ENCODE results near the gene CEMP1. TPM values are rescaled to one million over a fixed set of nuclear protein-coding genes. Genes with fewer than 3 reads are reported as not detected.

Gene CEMP1
- total RNA-seq, 4 donors from 2014 or later = 0.40 TPM; not detected in 3

- Histone ChIP-seq H3K4me3 (no peak overlapping the region), H3K36me3 (peaks cover 0 to 7% of the 10 kb centered on the region in 2 donors), H3K9me3 (no peaks in the 10 kb centered on the region), H3K27me3 (no peaks in the 10 kb centered on the region), H3K4me1 (peaks cover 0 to 24% (median 6%) of the 10 kb centered on the region in 3 donors), H3K27ac (peak overlapping the region in 3 of 4 donors; percentile 17 to 49 (median 37))
- peak; percentile 26 for ATAC-seq
- WGBS, 2 donors (ENCODE audit: low coverage in 1 of 2) = 60 to 71% methylated on average over 1 to 4 of the region's 14 CpGs
- TF ChIP-seq POLR2AphosphoS5 (IDR thresholded peaks at IDR 0.05) (no peak), EP300 (IDR thresholded peaks at IDR 0.05) (no peak), CTCF (IDR thresholded peaks at IDR 0.05) (no peak), POLR2A (IDR thresholded peaks at IDR 0.05) (no peak)
Measured at GRCh38 chr16:2507052-2507659, 24.1 kb downstream of the CEMP1 start.

- no peak overlapping the region for H3K4me3 ChIP-seq
- no peak overlapping the region for H3K27ac ChIP-seq
- TF ChIP-seq CTCF (IDR thresholded peaks at IDR 0.05) (no peak), EP300 (IDR thresholded peaks at IDR 0.05) (no peak), POLR2AphosphoS5 (IDR thresholded peaks at IDR 0.05) (no peak), POLR2A (IDR thresholded peaks at IDR 0.05) (no peak)
- no peaks in the 10 kb centered on the region for H3K27me3 ChIP-seq
- H3K4me1 ChIP-seq = peaks cover 0 to 25% (median 11%) of the 10 kb centered on the region in 3 donors
- WGBS, 2 donors (ENCODE audit: low coverage in 1 of 2) = 86 to 100% methylated on average over 1 to 13 of the region's 14 CpGs
- H3K9me3 ChIP-seq = no peaks in the 10 kb centered on the region
- peaks cover 0 to 7% of the 10 kb centered on the region in 2 donors for H3K36me3 ChIP-seq
- no peak for ATAC-seq
Measured at GRCh38 chr16:2505695-2506094, 25.5 kb downstream of the CEMP1 start.

GRCh38 chr16:2501946-2502895 lies 29.0 kb downstream of the CEMP1 start:
- peaks cover 0 to 47% (median 25%) of the 10 kb centered on the region in 3 donors for H3K4me1 ChIP-seq
- 57% methylated on average over 3 of the region's 18 CpGs; no CpG with 5 or more reads in 1 of the 2 donors for WGBS, 2 donors (ENCODE audit: low coverage in 1 of 2)
- no peaks in the 10 kb centered on the region for H3K9me3 ChIP-seq
- H3K27ac ChIP-seq = peak overlapping the region in 3 of 4 donors; percentile 30 to 68 (median 58)
- peak overlapping the region in 1 of 2 donors; percentile 45 for H3K4me3 ChIP-seq
- no peak for ATAC-seq
- H3K36me3 ChIP-seq = peaks cover 0 to 36% of the 10 kb centered on the region in 2 donors
- H3K27me3 ChIP-seq = no peaks in the 10 kb centered on the region
- no peak for TF ChIP-seq POLR2A (IDR thresholded peaks at IDR 0.05)
- no peak for TF ChIP-seq EP300 (IDR thresholded peaks at IDR 0.05)
- no peak for TF ChIP-seq CTCF (IDR thresholded peaks at IDR 0.05)
- TF ChIP-seq POLR2AphosphoS5 (IDR thresholded peaks at IDR 0.05) = no peak

GRCh38 chr16:2500918-2501750 lies 30.1 kb downstream of the CEMP1 start:
- Histone ChIP-seq H3K4me1 (peaks cover 0 to 53% (median 26%) of the 10 kb centered on the region in 3 donors), H3K27ac (peak overlapping the region in 3 of 4 donors; percentile 51 to 68 (median 58)), H3K36me3 (peaks cover 0 to 42% of the 10 kb centered on the region in 2 donors), H3K9me3 (no peaks in the 10 kb centered on the region), H3K4me3 (peak overlapping the region in 1 of 2 donors; percentile 45), H3K27me3 (no peaks in the 10 kb centered on the region)
- WGBS, 2 donors (ENCODE audit: low coverage in 1 of 2) = no CpG with 5 or more reads among the region's 23 CpGs
- ATAC-seq = peak; percentile 92
- peak in 3 of 4 experiments; percentile 97 to 100 (median 98) for TF ChIP-seq CTCF (IDR thresholded peaks at IDR 0.05)
- no peak for TF ChIP-seq POLR2AphosphoS5 (IDR thresholded peaks at IDR 0.05)

All from gastroesophageal sphincter (tissue), 4 donors.